ENCODE data around the gene PGM1. TPM values are rescaled to one million over a fixed set of nuclear protein-coding genes. Genes with fewer than 3 reads are reported as not detected.
"Not testable (repeated sequence)": the region's sequence is repeated elsewhere in the genome, so short reads cannot be mapped to it uniquely, and the experiment has no call there.

Gene PGM1
- total RNA-seq, 1 donor = 52.4 TPM

DNA sequence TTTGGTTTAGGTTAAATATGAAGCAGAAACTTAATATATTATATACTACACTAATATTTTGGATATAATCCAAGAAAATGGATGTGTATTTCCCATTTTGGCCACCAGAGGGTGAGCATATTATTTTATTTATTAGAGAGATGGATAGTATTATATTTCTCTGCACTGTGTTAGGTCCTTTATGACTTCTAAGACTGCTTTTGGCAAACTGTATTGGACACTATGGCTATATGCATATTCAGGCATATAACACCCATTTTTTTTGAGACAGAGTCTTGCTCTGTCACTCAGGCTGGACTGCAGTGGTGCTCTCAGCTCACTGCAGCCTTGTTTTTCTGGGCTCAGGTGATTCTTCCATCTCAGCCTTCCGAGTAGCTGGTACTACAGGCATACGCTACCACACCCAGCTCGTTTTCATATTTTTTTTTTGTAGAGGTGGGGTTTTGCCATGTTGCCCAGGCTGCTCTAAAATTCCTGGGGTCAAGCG lies 17.8 kb upstream of the PGM1 start:
- H3K4me3 ChIP-seq (ENCODE audit: low read depth, low read length) = no peak overlapping the region
- DNase-seq (ENCODE audit: low read depth) = peak; percentile 65
- TF ChIP-seq, protein P1, sequence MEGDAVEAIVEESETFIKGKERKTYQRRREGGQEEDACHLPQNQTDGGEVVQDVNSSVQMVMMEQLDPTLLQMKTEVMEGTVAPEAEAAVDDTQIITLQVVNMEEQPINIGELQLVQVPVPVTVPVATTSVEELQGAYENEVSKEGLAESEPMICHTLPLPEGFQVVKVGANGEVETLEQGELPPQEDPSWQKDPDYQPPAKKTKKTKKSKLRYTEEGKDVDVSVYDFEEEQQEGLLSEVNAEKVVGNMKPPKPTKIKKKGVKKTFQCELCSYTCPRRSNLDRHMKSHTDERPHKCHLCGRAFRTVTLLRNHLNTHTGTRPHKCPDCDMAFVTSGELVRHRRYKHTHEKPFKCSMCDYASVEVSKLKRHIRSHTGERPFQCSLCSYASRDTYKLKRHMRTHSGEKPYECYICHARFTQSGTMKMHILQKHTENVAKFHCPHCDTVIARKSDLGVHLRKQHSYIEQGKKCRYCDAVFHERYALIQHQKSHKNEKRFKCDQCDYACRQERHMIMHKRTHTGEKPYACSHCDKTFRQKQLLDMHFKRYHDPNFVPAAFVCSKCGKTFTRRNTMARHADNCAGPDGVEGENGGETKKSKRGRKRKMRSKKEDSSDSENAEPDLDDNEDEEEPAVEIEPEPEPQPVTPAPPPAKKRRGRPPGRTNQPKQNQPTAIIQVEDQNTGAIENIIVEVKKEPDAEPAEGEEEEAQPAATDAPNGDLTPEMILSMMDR (IDR thresholded peaks at IDR 0.05; ENCODE audit: insufficient read depth, low read length) = peak; percentile 60

DNA sequence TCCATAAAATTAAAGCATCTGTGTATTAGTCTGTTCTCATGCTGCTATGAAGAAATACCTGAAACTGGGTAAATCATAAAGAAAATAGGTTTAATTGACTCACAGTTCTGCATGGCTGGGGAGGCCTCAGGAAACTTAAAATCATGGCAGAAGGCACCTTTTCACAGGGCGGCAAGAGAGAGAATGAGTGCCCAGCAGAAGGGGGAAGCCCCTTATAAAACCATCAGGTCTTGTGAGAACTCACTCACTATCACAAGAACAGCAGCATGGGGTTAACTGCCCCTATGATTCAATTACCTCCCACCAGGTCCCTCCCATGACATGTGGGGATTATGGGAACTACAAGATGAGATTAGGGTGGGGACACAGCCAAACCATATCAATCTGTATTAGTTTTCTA lies 6.9 kb upstream of the PGM1 start:
- not testable (repeated sequence) for DNase-seq (ENCODE audit: low read depth)

DNA sequence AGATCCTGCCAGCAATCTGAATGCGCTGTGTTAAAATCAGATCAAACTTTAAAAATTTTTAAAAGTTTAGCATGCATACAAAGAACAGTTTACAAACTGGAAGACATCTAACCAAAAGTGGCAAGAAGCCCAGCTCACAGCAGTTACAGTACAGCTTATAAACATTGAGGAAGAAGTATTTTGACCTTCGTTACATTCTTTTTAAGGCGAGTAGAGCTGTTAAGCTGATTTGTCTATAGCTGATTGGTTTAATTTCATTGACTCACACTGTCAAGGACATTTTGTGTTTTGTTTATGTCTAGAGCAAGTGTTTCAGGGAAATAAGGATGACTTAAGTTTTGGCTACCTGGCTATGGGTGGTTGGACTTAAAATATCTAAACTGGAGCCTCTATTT lies 3.0 kb upstream of the PGM1 start:
- H3K4me3 ChIP-seq (ENCODE audit: low read depth, low read length) = no peak overlapping the region
- TF ChIP-seq, protein P1 (IDR thresholded peaks at IDR 0.05; ENCODE audit: insufficient read depth, low read length) = no peak
- DNase-seq (ENCODE audit: low read depth) = peak; percentile 60

More for the DNA sequence above, 6.9 kb upstream of the PGM1 start:
- H3K4me3 ChIP-seq (ENCODE audit: low read depth, low read length) = not testable (repeated sequence)

DNA sequence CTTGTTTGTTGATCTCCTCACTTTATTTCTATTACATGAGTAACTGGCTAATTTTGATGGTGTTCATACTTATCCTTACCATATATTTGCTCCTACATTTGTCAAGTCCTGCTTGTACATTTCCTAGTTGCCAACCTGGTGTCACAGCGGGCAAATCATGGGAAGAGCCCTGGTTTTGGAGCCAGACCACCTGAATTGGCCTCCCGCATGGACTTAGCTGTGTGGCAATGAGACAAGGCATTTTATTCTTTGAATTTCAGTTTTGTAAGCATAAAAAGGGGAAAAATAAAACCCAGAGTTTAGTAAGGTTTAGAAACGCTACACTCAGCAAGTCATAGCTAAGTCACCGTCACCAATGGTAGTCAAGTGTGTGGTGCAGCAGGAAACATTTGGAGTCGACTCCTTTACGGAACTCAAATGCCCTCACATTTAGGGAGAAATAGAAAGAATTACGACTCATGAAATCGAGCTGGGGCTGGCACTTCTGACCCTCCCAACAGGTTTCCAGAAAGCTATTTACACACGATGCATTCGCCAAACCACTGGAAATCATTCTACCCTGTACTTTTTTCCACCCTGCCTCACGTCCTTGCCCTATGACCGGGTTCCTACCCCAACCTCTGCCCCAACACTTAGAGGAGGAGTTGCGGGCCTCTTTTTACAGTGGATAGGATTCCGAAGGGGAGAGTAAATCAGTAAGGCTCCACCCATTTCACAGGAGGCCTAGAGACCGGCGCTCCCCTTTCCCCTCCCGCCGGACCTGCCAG lies 492 bp upstream of the PGM1 start:
- TF ChIP-seq, protein P1 (IDR thresholded peaks at IDR 0.05; ENCODE audit: insufficient read depth, low read length) = no peak
- peak; percentile 25 for DNase-seq (ENCODE audit: low read depth)
- H3K4me3 ChIP-seq (ENCODE audit: low read depth, low read length) = peak overlapping the region; percentile 86

DNA sequence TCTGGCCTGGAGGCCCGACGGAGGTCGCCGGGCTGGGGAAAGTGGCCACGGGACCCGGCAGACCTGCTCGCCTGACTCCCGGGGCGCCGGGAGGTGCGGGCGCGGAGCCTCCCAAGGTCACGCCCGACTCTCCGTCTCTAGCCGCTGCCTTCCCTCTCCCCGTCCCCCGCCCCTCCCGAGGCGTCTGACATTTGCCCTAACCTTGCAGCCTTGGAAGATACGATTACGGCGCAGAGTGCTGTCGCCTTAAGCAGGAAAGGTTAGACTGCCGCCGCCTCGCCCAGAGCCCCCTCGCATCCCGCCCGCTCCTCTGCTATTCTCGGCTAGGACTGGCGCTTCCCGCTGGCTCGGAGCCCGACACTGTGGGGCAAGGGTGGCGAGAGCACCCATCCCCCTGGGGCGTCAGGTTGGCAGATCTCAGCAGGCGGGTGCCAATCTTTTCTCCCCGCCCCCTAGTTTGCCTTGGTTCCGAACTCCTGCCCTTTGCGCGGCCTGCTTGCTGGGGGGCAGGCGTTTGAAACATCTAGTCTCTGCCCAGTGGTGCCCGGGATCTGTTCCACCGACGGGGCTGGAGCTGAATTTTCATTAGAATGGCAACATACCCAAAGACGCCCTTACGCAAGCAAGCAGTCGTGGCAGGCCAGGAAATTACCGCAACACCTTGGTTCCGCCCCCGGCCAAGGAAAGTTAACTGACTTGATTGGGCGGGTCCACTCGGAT lies 835 bp downstream of the PGM1 start:
- peak; percentile 30 for DNase-seq (ENCODE audit: low read depth)
- peak overlapping the region; percentile 86 for H3K4me3 ChIP-seq (ENCODE audit: low read depth, low read length)
- TF ChIP-seq, protein P1 (IDR thresholded peaks at IDR 0.05; ENCODE audit: insufficient read depth, low read length) = no peak

DNA sequence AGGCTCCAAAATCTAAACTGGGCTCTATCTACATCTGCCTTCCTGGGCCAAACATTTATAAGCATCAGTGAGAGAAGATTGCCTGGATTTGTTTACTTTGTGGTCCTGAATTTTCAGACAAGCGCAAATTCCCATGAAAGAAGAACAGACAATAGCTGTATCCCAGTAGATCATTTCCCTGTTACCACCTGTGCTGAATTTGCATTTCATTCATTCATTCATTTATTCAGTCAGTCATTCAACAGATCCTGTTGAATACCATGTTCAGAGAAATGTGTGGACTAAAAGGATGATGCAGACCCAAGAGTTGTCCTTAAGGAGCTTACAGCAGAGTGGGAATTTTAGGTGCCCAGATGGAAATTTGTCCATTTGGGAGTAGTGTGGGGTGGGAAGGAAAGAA lies 2.2 kb downstream of the PGM1 start:
- no peak for DNase-seq (ENCODE audit: low read depth)
- H3K4me3 ChIP-seq (ENCODE audit: low read depth, low read length) = no peak overlapping the region
- TF ChIP-seq, protein P1 (IDR thresholded peaks at IDR 0.05; ENCODE audit: insufficient read depth, low read length) = no peak

DNA sequence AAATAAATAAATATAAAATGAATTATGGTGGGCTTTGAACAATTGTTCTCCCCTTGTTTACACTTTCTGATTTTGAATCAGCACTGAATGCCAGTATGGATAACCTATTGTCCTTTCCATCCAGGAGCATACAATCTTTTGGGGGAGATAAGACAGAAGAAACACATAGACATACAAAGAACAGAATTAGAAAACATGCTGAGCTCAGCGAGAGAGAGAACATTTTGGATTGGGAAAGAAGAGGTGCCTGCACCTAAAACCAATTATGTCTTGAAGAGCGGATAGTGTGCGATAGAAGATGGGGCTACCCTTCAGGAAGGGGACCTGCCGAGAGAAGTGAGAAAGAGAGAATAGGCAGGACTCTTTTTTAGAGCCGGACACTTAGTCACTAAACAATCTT lies 6.6 kb downstream of the PGM1 start:
- no peak overlapping the region for H3K4me3 ChIP-seq (ENCODE audit: low read depth, low read length)
- TF ChIP-seq, protein P1 (IDR thresholded peaks at IDR 0.05; ENCODE audit: insufficient read depth, low read length) = no peak
- no peak for DNase-seq (ENCODE audit: low read depth)

All from fibroblast of the aortic adventitia (primary cell).